HCT116 (cell line): ENCODE results near the gene GSTO2.

Source experiments
- EZH2 ChIP-seq: fragments of 200-600 bp; sonication (generic); IDR thresholded peaks from 2 replicates; pipeline ENCODE4 v1.6.1; 2017; ENCODE audit warnings: antibody characterized with exemption, mixed run types
- POLR2A ChIP-seq: IDR thresholded peaks from 2 replicates; pipeline ENCODE4 v1.7.0; 2011; ENCODE audit warnings: borderline replicate concordance; ENCODE audit not compliant: insufficient read depth, insufficient read length; ENCODE audit errors: extremely low read depth
- POLR2AphosphoS5 ChIP-seq: IDR thresholded peaks from 2 replicates; pipeline ENCODE4 v1.6.1; 2011; ENCODE audit warnings: mild to moderate bottlenecking, low read depth, low read length, moderate library complexity
- RAD21 ChIP-seq: IDR thresholded peaks from 2 replicates; pipeline ENCODE4 v1.6.1; 2012; ENCODE audit warnings: low read depth, mild to moderate bottlenecking
- SIN3A ChIP-seq: IDR thresholded peaks from 2 replicates; pipeline ENCODE4 v1.6.1; 2012; ENCODE audit warnings: low read depth
- TCF7L2 ChIP-seq: IDR thresholded peaks from 2 replicates; pipeline ENCODE4 v1.7.0; 2011; ENCODE audit warnings: borderline replicate concordance, inconsistent platforms; ENCODE audit not compliant: insufficient read depth, insufficient read length; ENCODE audit errors: extremely low read depth
- TF ChIP-seq, protein P1 (sequence below), 3 experiments: fragments of 200-600 bp in 1 of 3; sonication (generic) in 1 of 3; IDR thresholded peaks in 2 of 3; conservative IDR thresholded peaks in 1 of 3; 2 replicates each; pipeline ENCODE4 v1.5.1; 2012 to 2017; ENCODE audit warnings: low read depth in 2 of 3, low read length in 2 of 3, antibody characterized with exemption in 1 of 3, borderline replicate concordance in 1 of 3, control low read depth in 1 of 3, mild to moderate bottlenecking in 1 of 3, mixed read lengths in 1 of 3, mixed run types in 1 of 3, moderate library complexity in 1 of 3; ENCODE audit not compliant: insufficient read depth in 1 of 3
- TF ChIP-seq, protein P2 (sequence below): IDR thresholded peaks from 2 replicates; pipeline ENCODE4 v1.6.1; 2012; ENCODE audit warnings: low read depth

DNA sequence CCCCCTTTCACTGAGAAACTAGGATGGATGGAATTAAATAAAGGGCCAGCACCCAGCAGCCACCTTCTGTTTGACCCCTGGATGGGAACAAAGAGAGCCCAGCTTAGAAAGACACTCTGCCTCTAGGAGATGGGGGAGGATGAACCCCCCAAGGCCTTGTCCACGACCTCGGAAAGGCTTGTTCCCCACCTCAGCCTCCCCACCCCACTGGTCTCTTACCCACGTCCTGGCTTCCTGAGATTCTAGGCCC is 59.6 kb downstream of the GSTO2 start:
- no peak for TF ChIP-seq POLR2A
- TF ChIP-seq, protein P1, sequence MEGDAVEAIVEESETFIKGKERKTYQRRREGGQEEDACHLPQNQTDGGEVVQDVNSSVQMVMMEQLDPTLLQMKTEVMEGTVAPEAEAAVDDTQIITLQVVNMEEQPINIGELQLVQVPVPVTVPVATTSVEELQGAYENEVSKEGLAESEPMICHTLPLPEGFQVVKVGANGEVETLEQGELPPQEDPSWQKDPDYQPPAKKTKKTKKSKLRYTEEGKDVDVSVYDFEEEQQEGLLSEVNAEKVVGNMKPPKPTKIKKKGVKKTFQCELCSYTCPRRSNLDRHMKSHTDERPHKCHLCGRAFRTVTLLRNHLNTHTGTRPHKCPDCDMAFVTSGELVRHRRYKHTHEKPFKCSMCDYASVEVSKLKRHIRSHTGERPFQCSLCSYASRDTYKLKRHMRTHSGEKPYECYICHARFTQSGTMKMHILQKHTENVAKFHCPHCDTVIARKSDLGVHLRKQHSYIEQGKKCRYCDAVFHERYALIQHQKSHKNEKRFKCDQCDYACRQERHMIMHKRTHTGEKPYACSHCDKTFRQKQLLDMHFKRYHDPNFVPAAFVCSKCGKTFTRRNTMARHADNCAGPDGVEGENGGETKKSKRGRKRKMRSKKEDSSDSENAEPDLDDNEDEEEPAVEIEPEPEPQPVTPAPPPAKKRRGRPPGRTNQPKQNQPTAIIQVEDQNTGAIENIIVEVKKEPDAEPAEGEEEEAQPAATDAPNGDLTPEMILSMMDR (IDR thresholded peaks at IDR 0.05 in 2 of 3, conservative IDR thresholded peaks at IDR 0.05 in 1 of 3; ENCODE audit: borderline replicate concordance in 1 of 3, insufficient read depth in 1 of 3, low read depth in 2 of 3, low read length in 2 of 3): no peak
- no peak for TF ChIP-seq SIN3A
- no peak for TF ChIP-seq POLR2AphosphoS5
- no peak for TF ChIP-seq RAD21
- no peak for TF ChIP-seq EZH2
- no peak for TF ChIP-seq TCF7L2
- TF ChIP-seq, protein P2, sequence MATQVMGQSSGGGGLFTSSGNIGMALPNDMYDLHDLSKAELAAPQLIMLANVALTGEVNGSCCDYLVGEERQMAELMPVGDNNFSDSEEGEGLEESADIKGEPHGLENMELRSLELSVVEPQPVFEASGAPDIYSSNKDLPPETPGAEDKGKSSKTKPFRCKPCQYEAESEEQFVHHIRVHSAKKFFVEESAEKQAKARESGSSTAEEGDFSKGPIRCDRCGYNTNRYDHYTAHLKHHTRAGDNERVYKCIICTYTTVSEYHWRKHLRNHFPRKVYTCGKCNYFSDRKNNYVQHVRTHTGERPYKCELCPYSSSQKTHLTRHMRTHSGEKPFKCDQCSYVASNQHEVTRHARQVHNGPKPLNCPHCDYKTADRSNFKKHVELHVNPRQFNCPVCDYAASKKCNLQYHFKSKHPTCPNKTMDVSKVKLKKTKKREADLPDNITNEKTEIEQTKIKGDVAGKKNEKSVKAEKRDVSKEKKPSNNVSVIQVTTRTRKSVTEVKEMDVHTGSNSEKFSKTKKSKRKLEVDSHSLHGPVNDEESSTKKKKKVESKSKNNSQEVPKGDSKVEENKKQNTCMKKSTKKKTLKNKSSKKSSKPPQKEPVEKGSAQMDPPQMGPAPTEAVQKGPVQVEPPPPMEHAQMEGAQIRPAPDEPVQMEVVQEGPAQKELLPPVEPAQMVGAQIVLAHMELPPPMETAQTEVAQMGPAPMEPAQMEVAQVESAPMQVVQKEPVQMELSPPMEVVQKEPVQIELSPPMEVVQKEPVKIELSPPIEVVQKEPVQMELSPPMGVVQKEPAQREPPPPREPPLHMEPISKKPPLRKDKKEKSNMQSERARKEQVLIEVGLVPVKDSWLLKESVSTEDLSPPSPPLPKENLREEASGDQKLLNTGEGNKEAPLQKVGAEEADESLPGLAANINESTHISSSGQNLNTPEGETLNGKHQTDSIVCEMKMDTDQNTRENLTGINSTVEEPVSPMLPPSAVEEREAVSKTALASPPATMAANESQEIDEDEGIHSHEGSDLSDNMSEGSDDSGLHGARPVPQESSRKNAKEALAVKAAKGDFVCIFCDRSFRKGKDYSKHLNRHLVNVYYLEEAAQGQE: no peak
